Sigmoid colon (tissue), 7 donors: ENCODE results near the gene LAMA3. TPM values are rescaled to one million over a fixed set of nuclear protein-coding genes. Genes with fewer than 3 reads are reported as not detected.

Source experiments
- DNase-seq: peaks from one replicate; pipeline ENCODE4 v3.0.0-alpha.2; 2019
- H3K27ac ChIP-seq, 4 donors: fragments of 200-600 bp; sonication (generic); one replicate each; pipeline ENCODE4 v1.5.1; 2016 to 2019; ENCODE audit warnings: mild to moderate bottlenecking in 1 of 4
- H3K27me3 ChIP-seq, 3 donors: fragments of 200-600 bp; sonication (generic); one replicate each; pipeline ENCODE4 v1.5.1; 2019; ENCODE audit warnings: mild to moderate bottlenecking in 1 of 3
- H3K36me3 ChIP-seq, 4 donors: fragments of 200-600 bp; sonication (generic); one replicate each; pipeline ENCODE4 v1.5.1; 2016 to 2019
- H3K4me1 ChIP-seq, 4 donors: fragments of 200-600 bp; sonication (generic); one replicate each; pipeline ENCODE4 v1.5.1; 2017 to 2019
- H3K4me3 ChIP-seq, 4 donors: fragments of 200-600 bp; sonication (generic); one replicate each; pipeline ENCODE4 v1.5.1; 2017 to 2019; ENCODE audit warnings: mild to moderate bottlenecking in 2 of 4, moderate library complexity in 1 of 4
- H3K9me3 ChIP-seq, 4 donors: fragments of 200-600 bp in 3 of 4; sonication (generic) in 3 of 4; one replicate each; pipeline versions ENCODE4 v1.5.1 to v1.6.1; 2013 to 2019
- CTCF ChIP-seq, 4 experiments: fragments of 450-650 bp in 3 of 4; fragments of 200-600 bp in 1 of 4; IDR thresholded peaks; one replicate each; pipeline ENCODE4 v1.5.1; 2016 to 2019; ENCODE audit warnings: antibody characterized with exemption in 4 of 4, mild to moderate bottlenecking in 3 of 4, moderate library complexity in 2 of 4
- EP300 ChIP-seq, 4 donors: sonication (generic); formaldehyde crosslinking; IDR thresholded peaks; one replicate each; pipeline ENCODE4 v1.6.1; 2017; ENCODE audit warnings: antibody characterized with exemption in 4 of 4
- POLR2A ChIP-seq, 2 donors: fragments of 450-650 bp; IDR thresholded peaks; one replicate each; pipeline ENCODE4 v1.6.1; 2016; ENCODE audit warnings: antibody characterized with exemption in 2 of 2, mild to moderate bottlenecking in 2 of 2, moderate library complexity in 2 of 2
- POLR2AphosphoS5 ChIP-seq, 4 donors: sonication (generic); formaldehyde crosslinking; IDR thresholded peaks; one replicate each; pipeline ENCODE4 v1.6.1; 2017; ENCODE audit warnings: antibody characterized with exemption in 4 of 4
- WGBS, 2 donors: extraction: QIAGEN DNeasy Blood & Tissue Kit; methylation state at CpG; one replicate each; pipeline ENCODE4 v1.1.7; 2013; 5-methylcytosine and 5-hydroxymethylcytosine counted together
- intact Hi-C: fragments of 100-400 bp; cut with DNase I; formaldehyde crosslinking; loops from one replicate; pipeline ENCODE4 v1.15.1; 2023
- polyA plus RNA-seq, 3 donors: library from polyadenylated mRNA; stranded (reverse); fragments of 200-250 nt; gene quantifications; one replicate each; pipeline ENCODE4 v1.2.3, GENCODE V29; 2013
- total RNA-seq, 4 donors: library from RNA; depleted of rRNA; stranded (reverse); fragments of >200 nt; gene quantifications; one replicate each; pipeline ENCODE4 v1.1.0, GENCODE V29; 2016
- donor health status: healthy with polysubstance abuse.
- donor health status: Bipolar disorder and iron deficiency.
- donor health status: healthy.

The LAMA3 gene
- total and polyA plus RNA-seq, 7 donors, result 6.0 to 19.9 (median 14.1) TPM

- no peak for DNase-seq
- no peak overlapping the region for H3K4me3 ChIP-seq
- TF ChIP-seq EP300 (IDR thresholded peaks at IDR 0.05), result no peak
- no peak for TF ChIP-seq CTCF (IDR thresholded peaks at IDR 0.05)
- TF ChIP-seq POLR2A (IDR thresholded peaks at IDR 0.05), result no peak
- TF ChIP-seq POLR2AphosphoS5 (IDR thresholded peaks at IDR 0.05), result no peak
- H3K4me1 ChIP-seq, result no peaks in the 10 kb centered on the region
- H3K27me3 ChIP-seq, result no peaks in the 10 kb centered on the region
- no peaks in the 10 kb centered on the region for H3K9me3 ChIP-seq
- intact Hi-C loops, result no loop called here
- no peaks in the 10 kb centered on the region for H3K36me3 ChIP-seq
- H3K27ac ChIP-seq, result no peak overlapping the region
Observed at GRCh38 chr18:23890589-23890988, 201.3 kb downstream of the LAMA3 start.

GRCh38 chr18:23893653-23894052 lies 204.4 kb downstream of the LAMA3 start:
- DNase-seq, result no peak
- Histone ChIP-seq H3K4me1 (no peaks in the 10 kb centered on the region), H3K27ac (no peak overlapping the region), H3K27me3 (no peaks in the 10 kb centered on the region), H3K36me3 (no peaks in the 10 kb centered on the region), H3K9me3 (no peaks in the 10 kb centered on the region), H3K4me3 (no peak overlapping the region)
- intact Hi-C loops, result no loop called here
- no peak for TF ChIP-seq POLR2A (IDR thresholded peaks at IDR 0.05)
- TF ChIP-seq POLR2AphosphoS5 (IDR thresholded peaks at IDR 0.05), result no peak
- TF ChIP-seq CTCF (IDR thresholded peaks at IDR 0.05), result no peak
- no peak for TF ChIP-seq EP300 (IDR thresholded peaks at IDR 0.05)
- whole genome bisulfite sequencing, 2 donors, result 36 to 84% methylated on average over 5 of the region's 5 CpGs

- H3K27ac ChIP-seq, result no peak overlapping the region
- WGBS, 2 donors, result 94 to 96% methylated on average over 14 of the region's 14 CpGs
- H3K4me1 ChIP-seq, result no peaks in the 10 kb centered on the region
- no peaks in the 10 kb centered on the region for H3K9me3 ChIP-seq
- DNase-seq, result no peak
- TF ChIP-seq POLR2AphosphoS5 (IDR thresholded peaks at IDR 0.05), result no peak
- no peak for TF ChIP-seq CTCF (IDR thresholded peaks at IDR 0.05)
- no peak for TF ChIP-seq EP300 (IDR thresholded peaks at IDR 0.05)
- TF ChIP-seq POLR2A (IDR thresholded peaks at IDR 0.05), result no peak
- H3K36me3 ChIP-seq, result no peaks in the 10 kb centered on the region
- intact Hi-C loops, result no loop called here
- no peaks in the 10 kb centered on the region for H3K27me3 ChIP-seq
- H3K4me3 ChIP-seq, result no peak overlapping the region
Observed at GRCh38 chr18:23894661-23895175, 205.5 kb downstream of the LAMA3 start.

GRCh38 chr18:23897291-23897690 lies 208.0 kb downstream of the LAMA3 start:
- Histone ChIP-seq H3K4me3 (no peak overlapping the region), H3K4me1 (no peaks in the 10 kb centered on the region), H3K9me3 (no peaks in the 10 kb centered on the region), H3K36me3 (no peaks in the 10 kb centered on the region), H3K27me3 (no peaks in the 10 kb centered on the region), H3K27ac (no peak overlapping the region)
- DNase-seq, result no peak
- TF ChIP-seq EP300 (IDR thresholded peaks at IDR 0.05), result no peak
- TF ChIP-seq POLR2A (IDR thresholded peaks at IDR 0.05), result no peak
- no peak for TF ChIP-seq POLR2AphosphoS5 (IDR thresholded peaks at IDR 0.05)
- no peak for TF ChIP-seq CTCF (IDR thresholded peaks at IDR 0.05)
- 77 to 90% methylated on average over 1 of the region's 1 CpG for WGBS, 2 donors
- intact Hi-C loops, result no loop called here

- 76 to 78% methylated on average over 5 of the region's 5 CpGs for WGBS, 2 donors
- H3K36me3 ChIP-seq, result no peaks in the 10 kb centered on the region
- no peak overlapping the region for H3K27ac ChIP-seq
- no peaks in the 10 kb centered on the region for H3K9me3 ChIP-seq
- no peaks in the 10 kb centered on the region for H3K4me1 ChIP-seq
- DNase-seq, result no peak
- intact Hi-C loops, result no loop called here
- no peak overlapping the region for H3K4me3 ChIP-seq
- no peaks in the 10 kb centered on the region for H3K27me3 ChIP-seq
- TF ChIP-seq POLR2A (IDR thresholded peaks at IDR 0.05) (no peak), POLR2AphosphoS5 (IDR thresholded peaks at IDR 0.05) (no peak), CTCF (IDR thresholded peaks at IDR 0.05) (no peak), EP300 (IDR thresholded peaks at IDR 0.05) (no peak)
Observed at GRCh38 chr18:23897733-23898132, 208.5 kb downstream of the LAMA3 start.
